ENCODE measurements around the gene NAPG.

The NAPG gene

DNA sequence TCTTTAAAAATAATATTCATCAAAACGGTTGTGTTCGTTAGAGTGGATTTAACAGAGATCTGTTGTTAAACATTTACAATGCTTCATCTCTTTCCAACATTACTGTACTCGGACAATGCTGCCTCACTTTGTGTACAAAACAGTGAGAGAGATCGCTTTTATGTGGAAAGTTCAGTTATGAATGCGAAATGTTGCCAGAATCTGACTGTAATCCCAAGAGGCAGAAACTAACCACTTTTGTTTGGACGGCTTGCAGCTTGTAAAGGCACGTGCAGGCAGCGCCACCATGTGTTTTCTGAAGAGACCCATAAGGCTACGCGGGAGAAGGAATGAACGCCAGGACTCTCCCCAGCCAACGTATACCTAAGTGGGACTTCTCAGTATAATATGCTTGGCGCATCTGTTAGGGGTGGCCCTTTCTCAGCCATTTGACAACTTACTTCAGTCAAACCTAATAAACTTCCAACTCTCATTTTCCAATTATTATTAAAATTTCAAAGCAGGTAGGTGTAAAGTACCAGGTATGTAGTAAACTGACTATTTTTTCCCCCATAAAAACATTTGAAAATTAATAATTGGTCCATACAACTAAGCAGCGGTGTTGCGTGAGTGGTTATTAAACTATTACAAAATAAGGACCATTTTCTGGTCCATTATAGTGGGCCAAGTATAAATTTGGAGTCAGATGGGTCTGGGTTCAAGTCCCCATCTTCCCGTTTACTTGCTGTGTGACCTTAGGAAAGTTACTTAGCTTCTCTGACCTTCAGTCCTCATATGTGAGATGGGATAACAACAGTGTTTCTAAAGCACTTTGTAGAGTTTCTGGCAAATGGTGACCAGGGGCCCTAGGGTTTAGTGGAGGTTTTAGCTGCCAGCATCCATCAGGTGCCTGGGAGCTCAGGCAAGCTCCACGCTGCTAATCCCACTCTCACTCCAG lies 5.6 kb upstream of the NAPG start:
- peak; percentile 92 to 93 for DNase-seq (ENCODE audit: low read depth in 1 of 2, low spot score in 1 of 2)
- Histone ChIP-seq H3K27me3 (ENCODE audit: insufficient read depth, poor library complexity, severe bottlenecking) (no peaks in the 10 kb centered on the region), H3K27ac (replicated peaks) (no peak overlapping the region), H3K4me3 (replicated peaks; ENCODE audit: insufficient read depth, low read length) (no peak overlapping the region)
- no peak for TF ChIP-seq GABPA (IDR thresholded peaks at IDR 0.05; ENCODE audit: low read depth)
- TF ChIP-seq POLR2AphosphoS5 (IDR thresholded peaks at IDR 0.05; ENCODE audit: low read depth): no peak
- TF ChIP-seq, protein P1, sequence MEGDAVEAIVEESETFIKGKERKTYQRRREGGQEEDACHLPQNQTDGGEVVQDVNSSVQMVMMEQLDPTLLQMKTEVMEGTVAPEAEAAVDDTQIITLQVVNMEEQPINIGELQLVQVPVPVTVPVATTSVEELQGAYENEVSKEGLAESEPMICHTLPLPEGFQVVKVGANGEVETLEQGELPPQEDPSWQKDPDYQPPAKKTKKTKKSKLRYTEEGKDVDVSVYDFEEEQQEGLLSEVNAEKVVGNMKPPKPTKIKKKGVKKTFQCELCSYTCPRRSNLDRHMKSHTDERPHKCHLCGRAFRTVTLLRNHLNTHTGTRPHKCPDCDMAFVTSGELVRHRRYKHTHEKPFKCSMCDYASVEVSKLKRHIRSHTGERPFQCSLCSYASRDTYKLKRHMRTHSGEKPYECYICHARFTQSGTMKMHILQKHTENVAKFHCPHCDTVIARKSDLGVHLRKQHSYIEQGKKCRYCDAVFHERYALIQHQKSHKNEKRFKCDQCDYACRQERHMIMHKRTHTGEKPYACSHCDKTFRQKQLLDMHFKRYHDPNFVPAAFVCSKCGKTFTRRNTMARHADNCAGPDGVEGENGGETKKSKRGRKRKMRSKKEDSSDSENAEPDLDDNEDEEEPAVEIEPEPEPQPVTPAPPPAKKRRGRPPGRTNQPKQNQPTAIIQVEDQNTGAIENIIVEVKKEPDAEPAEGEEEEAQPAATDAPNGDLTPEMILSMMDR (IDR thresholded peaks at IDR 0.05; ENCODE audit: insufficient read depth, low read length): peak; percentile 89

DNA sequence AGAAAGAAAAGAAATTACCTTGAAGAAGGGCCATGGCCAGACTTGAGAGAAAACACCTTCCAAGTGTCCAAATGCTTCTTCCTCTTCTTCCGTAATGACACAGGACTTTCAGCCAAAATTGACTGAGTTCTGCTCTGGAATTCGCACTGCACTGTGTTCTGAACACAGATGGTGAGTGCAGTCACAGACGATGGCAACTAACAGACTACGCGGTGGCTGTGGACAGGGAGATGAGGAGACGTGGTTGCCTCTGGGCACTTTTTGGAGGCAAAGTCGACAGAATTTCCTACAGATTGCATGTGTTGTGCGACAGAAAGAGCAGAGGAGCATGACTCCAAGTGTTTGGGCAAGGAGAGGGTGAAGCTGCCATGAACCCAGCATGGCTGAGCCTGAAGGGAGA lies 4.3 kb upstream of the NAPG start:
- no peak for TF ChIP-seq SPI1 (IDR thresholded peaks at IDR 0.05; ENCODE audit: borderline replicate concordance, low read depth)
- TF ChIP-seq GABPA (IDR thresholded peaks at IDR 0.05; ENCODE audit: low read depth): no peak
- TF ChIP-seq POLR2AphosphoS5 (IDR thresholded peaks at IDR 0.05; ENCODE audit: low read depth): no peak
- TF ChIP-seq, protein P1 (IDR thresholded peaks at IDR 0.05; ENCODE audit: insufficient read depth, low read length): no peak
- no peak for TF ChIP-seq REST (IDR thresholded peaks at IDR 0.05; ENCODE audit: insufficient replicate concordance, low read depth)
- H3K27ac ChIP-seq (replicated peaks): no peak overlapping the region
- no peaks in the 10 kb centered on the region for H3K27me3 ChIP-seq (ENCODE audit: insufficient read depth, poor library complexity, severe bottlenecking)
- no peak for DNase-seq (ENCODE audit: low read depth in 1 of 2, low spot score in 1 of 2)
- H3K4me3 ChIP-seq (replicated peaks; ENCODE audit: insufficient read depth, low read length): no peak overlapping the region

DNA sequence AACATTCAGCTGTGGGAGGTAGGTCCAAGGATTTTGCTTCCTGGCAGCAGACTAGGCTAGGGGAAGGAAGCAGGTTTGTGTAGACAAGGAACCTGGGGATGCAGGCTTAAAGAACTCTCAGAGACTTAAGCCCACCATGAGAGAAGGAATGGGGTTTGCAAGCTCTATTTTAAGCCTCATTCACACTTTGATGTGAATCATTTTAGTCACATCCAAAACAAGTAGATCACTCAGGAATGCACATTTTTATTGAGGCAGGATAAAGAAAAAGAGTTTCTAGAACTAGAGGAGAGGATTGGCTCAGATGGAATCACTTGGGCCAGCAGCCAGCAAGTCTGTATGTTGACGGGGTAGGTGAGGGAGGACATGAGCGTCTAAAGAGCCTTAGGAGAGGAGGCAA lies 3.3 kb upstream of the NAPG start:
- no peak for DNase-seq (ENCODE audit: low read depth in 1 of 2, low spot score in 1 of 2)
- H3K27ac ChIP-seq (replicated peaks): no peak overlapping the region
- TF ChIP-seq REST (IDR thresholded peaks at IDR 0.05; ENCODE audit: insufficient replicate concordance, low read depth): no peak
- TF ChIP-seq POLR2AphosphoS5 (IDR thresholded peaks at IDR 0.05; ENCODE audit: low read depth): no peak
- no peak for TF ChIP-seq GABPA (IDR thresholded peaks at IDR 0.05; ENCODE audit: low read depth)
- TF ChIP-seq, protein P1 (IDR thresholded peaks at IDR 0.05; ENCODE audit: insufficient read depth, low read length): no peak
- no peak for TF ChIP-seq SPI1 (IDR thresholded peaks at IDR 0.05; ENCODE audit: borderline replicate concordance, low read depth)
- H3K4me3 ChIP-seq (replicated peaks; ENCODE audit: insufficient read depth, low read length): no peak overlapping the region
- H3K27me3 ChIP-seq (ENCODE audit: insufficient read depth, poor library complexity, severe bottlenecking): no peaks in the 10 kb centered on the region
